ENCODE results near the gene ZBTB42. TPM values are rescaled to one million over a fixed set of nuclear protein-coding genes. Genes with fewer than 3 reads are reported as not detected.
A peak's percentile ranks its signal among the peaks of the same experiment; 100 is the strongest.

ZBTB42 gene
- total and polyA plus RNA-seq, 4 donors: 1.5 to 9.4 (median 4.9) TPM

DNA sequence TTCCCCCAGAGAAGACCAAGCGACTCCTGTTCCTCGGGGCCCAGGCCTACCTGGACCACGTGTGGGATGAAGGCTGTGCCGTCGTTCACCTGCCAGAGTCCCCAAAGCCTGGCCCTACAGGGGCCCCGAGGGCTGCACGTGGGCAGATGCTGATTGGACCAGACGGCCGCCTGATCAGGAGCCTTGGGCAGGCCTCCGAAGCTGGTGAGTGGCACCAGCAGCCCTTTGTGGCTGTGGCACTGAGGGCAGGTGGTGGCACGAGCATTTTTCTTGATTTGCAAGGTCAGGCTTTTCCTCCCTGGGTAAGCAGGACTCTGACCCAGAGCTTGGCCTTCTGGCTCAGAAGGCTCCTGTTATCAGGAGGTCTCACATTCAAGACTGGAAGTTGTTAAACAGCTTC lies 45.3 kb upstream of the ZBTB42 start:
- Histone ChIP-seq H3K27ac (ENCODE audit: low read depth in 1 of 2, low read length in 2 of 2) (no peak overlapping the region), H3K9me3 (ENCODE audit: control insufficient read depth in 4 of 4, low read length in 3 of 4) (no peaks in the 10 kb centered on the region), H3K4me1 (ENCODE audit: control insufficient read depth in 4 of 4, insufficient read depth in 4 of 4, low read length in 3 of 4) (peaks cover 8 to 34% (median 31%) of the 10 kb centered on the region in 4 donors), H3K9ac (ENCODE audit: low read depth in 1 of 2, low read length in 2 of 2) (no peak overlapping the region), H3K27me3 (ENCODE audit: control insufficient read depth in 4 of 4, insufficient read depth in 4 of 4, low read length in 3 of 4) (no peaks in the 10 kb centered on the region), H3K4me3 (ENCODE audit: low read depth in 1 of 3, low read length in 3 of 3) (no peak overlapping the region), H3K36me3 (ENCODE audit: control insufficient read depth in 4 of 4, insufficient read depth in 3 of 4, low read depth in 1 of 4, low read length in 3 of 4) (peaks cover 5 to 37% (median 18%) of the 10 kb centered on the region in 4 donors)
- 52% methylated on average over 11 of the region's 11 CpGs for WGBS
- TF ChIP-seq HNF4G (IDR thresholded peaks at IDR 0.05) (no peak), HNF4A (conservative IDR thresholded peaks at IDR 0.05) (peak in 1 of 2 donors; percentile 40), EGR1 (IDR thresholded peaks at IDR 0.05; ENCODE audit: low read depth in 2 of 2) (no peak)
- DNase-seq (ENCODE audit: low spot score): no peak

GRCh38 chr14:104756477-104757237 lies 44.2 kb upstream of the ZBTB42 start:
- Histone ChIP-seq H3K9me3 (ENCODE audit: control insufficient read depth in 4 of 4, low read length in 3 of 4) (no peaks in the 10 kb centered on the region), H3K4me1 (ENCODE audit: control insufficient read depth in 4 of 4, insufficient read depth in 4 of 4, low read length in 3 of 4) (peaks cover 8 to 34% (median 31%) of the 10 kb centered on the region in 4 donors), H3K4me3 (ENCODE audit: low read depth in 1 of 3, low read length in 3 of 3) (no peak overlapping the region), H3K27me3 (ENCODE audit: control insufficient read depth in 4 of 4, insufficient read depth in 4 of 4, low read length in 3 of 4) (no peaks in the 10 kb centered on the region), H3K36me3 (ENCODE audit: control insufficient read depth in 4 of 4, insufficient read depth in 3 of 4, low read depth in 1 of 4, low read length in 3 of 4) (peaks cover 5 to 40% (median 18%) of the 10 kb centered on the region in 4 donors), H3K27ac (ENCODE audit: low read depth in 1 of 2, low read length in 2 of 2) (no peak overlapping the region), H3K9ac (ENCODE audit: low read depth in 1 of 2, low read length in 2 of 2) (no peak overlapping the region)
- DNase-seq (ENCODE audit: low spot score): no peak
- TF ChIP-seq ZBTB33 (IDR thresholded peaks at IDR 0.05) (no peak), RAD21 (IDR thresholded peaks at IDR 0.05) (no peak), RXRA (IDR thresholded peaks at IDR 0.05) (no peak), FOXA2 (IDR thresholded peaks at IDR 0.05) (no peak)
- WGBS: 80% methylated on average over 27 of the region's 27 CpGs

GRCh38 chr14:104757238-104757585 lies 43.7 kb upstream of the ZBTB42 start:
- no peaks in the 10 kb centered on the region for H3K27me3 ChIP-seq (ENCODE audit: control insufficient read depth in 4 of 4, insufficient read depth in 4 of 4, low read length in 3 of 4)
- H3K4me1 ChIP-seq (ENCODE audit: control insufficient read depth in 4 of 4, insufficient read depth in 4 of 4, low read length in 3 of 4): peaks cover 8 to 30% (median 27%) of the 10 kb centered on the region in 4 donors
- no peak for TF ChIP-seq TAF1 (conservative IDR thresholded peaks at IDR 0.05)
- TF ChIP-seq HNF4G (IDR thresholded peaks at IDR 0.05): no peak
- TF ChIP-seq GABPA (IDR thresholded peaks at IDR 0.05 in 1 of 2, conservative IDR thresholded peaks at IDR 0.05 in 1 of 2): no peak
- no peak for TF ChIP-seq SP1 (IDR thresholded peaks at IDR 0.05)
- TF ChIP-seq FOXA2 (IDR thresholded peaks at IDR 0.05): no peak
- TF ChIP-seq ZBTB33 (IDR thresholded peaks at IDR 0.05): no peak
- TF ChIP-seq RAD21 (IDR thresholded peaks at IDR 0.05): no peak
- no peak for TF ChIP-seq NR2F2 (IDR thresholded peaks at IDR 0.05)
- TF ChIP-seq CTCF (IDR thresholded peaks at IDR 0.05; ENCODE audit: low read depth, low read length, missing input control): no peak
- TF ChIP-seq, protein P1, sequence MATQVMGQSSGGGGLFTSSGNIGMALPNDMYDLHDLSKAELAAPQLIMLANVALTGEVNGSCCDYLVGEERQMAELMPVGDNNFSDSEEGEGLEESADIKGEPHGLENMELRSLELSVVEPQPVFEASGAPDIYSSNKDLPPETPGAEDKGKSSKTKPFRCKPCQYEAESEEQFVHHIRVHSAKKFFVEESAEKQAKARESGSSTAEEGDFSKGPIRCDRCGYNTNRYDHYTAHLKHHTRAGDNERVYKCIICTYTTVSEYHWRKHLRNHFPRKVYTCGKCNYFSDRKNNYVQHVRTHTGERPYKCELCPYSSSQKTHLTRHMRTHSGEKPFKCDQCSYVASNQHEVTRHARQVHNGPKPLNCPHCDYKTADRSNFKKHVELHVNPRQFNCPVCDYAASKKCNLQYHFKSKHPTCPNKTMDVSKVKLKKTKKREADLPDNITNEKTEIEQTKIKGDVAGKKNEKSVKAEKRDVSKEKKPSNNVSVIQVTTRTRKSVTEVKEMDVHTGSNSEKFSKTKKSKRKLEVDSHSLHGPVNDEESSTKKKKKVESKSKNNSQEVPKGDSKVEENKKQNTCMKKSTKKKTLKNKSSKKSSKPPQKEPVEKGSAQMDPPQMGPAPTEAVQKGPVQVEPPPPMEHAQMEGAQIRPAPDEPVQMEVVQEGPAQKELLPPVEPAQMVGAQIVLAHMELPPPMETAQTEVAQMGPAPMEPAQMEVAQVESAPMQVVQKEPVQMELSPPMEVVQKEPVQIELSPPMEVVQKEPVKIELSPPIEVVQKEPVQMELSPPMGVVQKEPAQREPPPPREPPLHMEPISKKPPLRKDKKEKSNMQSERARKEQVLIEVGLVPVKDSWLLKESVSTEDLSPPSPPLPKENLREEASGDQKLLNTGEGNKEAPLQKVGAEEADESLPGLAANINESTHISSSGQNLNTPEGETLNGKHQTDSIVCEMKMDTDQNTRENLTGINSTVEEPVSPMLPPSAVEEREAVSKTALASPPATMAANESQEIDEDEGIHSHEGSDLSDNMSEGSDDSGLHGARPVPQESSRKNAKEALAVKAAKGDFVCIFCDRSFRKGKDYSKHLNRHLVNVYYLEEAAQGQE (IDR thresholded peaks at IDR 0.05): no peak
- DNase-seq (ENCODE audit: low spot score): no peak
- no peak overlapping the region for H3K4me3 ChIP-seq (ENCODE audit: low read depth in 1 of 3, low read length in 3 of 3)
- H3K9ac ChIP-seq (ENCODE audit: low read depth in 1 of 2, low read length in 2 of 2): no peak overlapping the region
- no peaks in the 10 kb centered on the region for H3K9me3 ChIP-seq (ENCODE audit: control insufficient read depth in 4 of 4, low read length in 3 of 4)
- peaks cover 5 to 40% (median 18%) of the 10 kb centered on the region in 4 donors for H3K36me3 ChIP-seq (ENCODE audit: control insufficient read depth in 4 of 4, insufficient read depth in 3 of 4, low read depth in 1 of 4, low read length in 3 of 4)
- 91% methylated on average over 10 of the region's 10 CpGs for WGBS
- no peak overlapping the region for H3K27ac ChIP-seq (ENCODE audit: low read depth in 1 of 2, low read length in 2 of 2)

Measured in liver (tissue), 9 donors.